GM21381 (cell line): Measurements from ENCODE around the gene BMAL1.

Experiments
- ATAC-seq: cut with Tn5 transposase; IDR thresholded peaks from one replicate; pipeline ENCODE4 v1.9.1; 2021; ENCODE audit warnings: mild to moderate bottlenecking, moderate library complexity; ENCODE audit not compliant: unreplicated experiment

Gene BMAL1

GRCh38 chr11:13260963-13261588, 16.5 kb upstream of the BMAL1 start:
- ATAC-seq: no peak

GRCh38 chr11:13261591-13262061, 16.0 kb upstream of the BMAL1 start:
- ATAC-seq: no peak

- ATAC-seq: no peak
These were observed 15.5 kb upstream of the BMAL1 start for GRCh38 chr11:13262096-13262495.

- ATAC-seq: no peak
These were observed 8.8 kb upstream of the BMAL1 start for GRCh38 chr11:13268791-13269190.

- no peak for ATAC-seq
These were observed 7.8 kb upstream of the BMAL1 start for GRCh38 chr11:13269775-13270174.

GRCh38 chr11:13271060-13271693, 6.4 kb upstream of the BMAL1 start:
- no peak for ATAC-seq

- ATAC-seq: no peak
These were observed 1.1 kb upstream of the BMAL1 start for GRCh38 chr11:13276454-13276831.

GRCh38 chr11:13276832-13277767, 490 bp upstream of the BMAL1 start:
- peak; percentile 90 for ATAC-seq

- ATAC-seq: no peak
These were observed 1.3 kb downstream of the BMAL1 start for GRCh38 chr11:13278609-13279486.

GRCh38 chr11:13279487-13279834, 1.9 kb downstream of the BMAL1 start:
- ATAC-seq: no peak

GRCh38 chr11:13280092-13280722, 2.6 kb downstream of the BMAL1 start:
- ATAC-seq: no peak

- ATAC-seq: no peak
These were observed 3.2 kb downstream of the BMAL1 start for GRCh38 chr11:13280777-13281176.

GRCh38 chr11:13283636-13284035, 6.0 kb downstream of the BMAL1 start:
- no peak for ATAC-seq

GRCh38 chr11:13284776-13285588, 7.4 kb downstream of the BMAL1 start:
- no peak for ATAC-seq

- ATAC-seq: no peak
These were observed 8.8 kb downstream of the BMAL1 start for GRCh38 chr11:13286279-13286821.

- ATAC-seq: no peak
These were observed 9.4 kb downstream of the BMAL1 start for GRCh38 chr11:13287036-13287435.

- no peak for ATAC-seq
These were observed 10.1 kb downstream of the BMAL1 start for GRCh38 chr11:13287681-13288080.

- peak; percentile 49 for ATAC-seq
These were observed 10.9 kb downstream of the BMAL1 start for GRCh38 chr11:13288375-13289029.

GRCh38 chr11:13289081-13289480, 11.5 kb downstream of the BMAL1 start:
- no peak for ATAC-seq
